HG03064 (cell line): ENCODE data around the gene TRMT61A.
"Not testable (repeated sequence)": the region's sequence is repeated elsewhere in the genome, so short reads cannot be mapped to it uniquely, and the experiment has no call there.

Experiments used
- ATAC-seq: cut with Tn5 transposase; IDR thresholded peaks from one replicate; pipeline ENCODE4 v1.9.1; 2021; ENCODE audit warnings: low read depth; ENCODE audit not compliant: unreplicated experiment

TRMT61A gene

GRCh38 chr14:103508521-103509329 is 20.3 kb upstream of the TRMT61A start:
- no peak for ATAC-seq

GRCh38 chr14:103509864-103510723 is 18.9 kb upstream of the TRMT61A start:
- no peak for ATAC-seq

GRCh38 chr14:103510724-103511693 is 18.0 kb upstream of the TRMT61A start:
- no peak for ATAC-seq

GRCh38 chr14:103512180-103512579 is 16.8 kb upstream of the TRMT61A start:
- not testable (repeated sequence) for ATAC-seq

- no peak for ATAC-seq
These were observed 16.0 kb upstream of the TRMT61A start for GRCh38 chr14:103512701-103513611.

- ATAC-seq, result no peak
These were observed 14.2 kb upstream of the TRMT61A start for GRCh38 chr14:103514596-103515421.

- ATAC-seq, result no peak
These were observed 12.4 kb upstream of the TRMT61A start for GRCh38 chr14:103516426-103517173.

- ATAC-seq, result no peak
These were observed 11.8 kb upstream of the TRMT61A start for GRCh38 chr14:103517174-103517566.

GRCh38 chr14:103517721-103518421 is 11.1 kb upstream of the TRMT61A start:
- ATAC-seq, result no peak

- ATAC-seq, result no peak
These were observed 10.5 kb upstream of the TRMT61A start for GRCh38 chr14:103518422-103519042.

- ATAC-seq, result no peak
These were observed 9.8 kb upstream of the TRMT61A start for GRCh38 chr14:103519043-103519836.

- no peak for ATAC-seq
These were observed 9.2 kb upstream of the TRMT61A start for GRCh38 chr14:103519837-103520212.

- no peak for ATAC-seq
These were observed 8.7 kb upstream of the TRMT61A start for GRCh38 chr14:103520269-103520656.

GRCh38 chr14:103520657-103521437 is 8.1 kb upstream of the TRMT61A start:
- ATAC-seq, result no peak

- ATAC-seq, result no peak
These were observed 7.5 kb upstream of the TRMT61A start for GRCh38 chr14:103521438-103521950.
